GM23338 (cell line): ENCODE data around the gene GPBP1L1. TPM values are rescaled to one million over a fixed set of nuclear protein-coding genes. Genes with fewer than 3 reads are reported as not detected.

Experiments used
- ATAC-seq: fragments of 200-7000 bp; cut with Tn5 transposase; 3 replicates; pipeline ENCODE4 v1.9.1; 2020
- DNase-seq: peaks from one replicate; pipeline ENCODE4 v3.0.0-alpha.2; 2015; ENCODE audit warnings: low spot score
- H2AFZ ChIP-seq: fragments of 200-600 bp; sonication (generic); 2 replicates; pipeline ENCODE4 v1.8.0; 2016; ENCODE audit warnings: antibody characterized with exemption, mild to moderate bottlenecking, moderate library complexity
- H3F3A ChIP-seq: fragments of 200-600 bp; sonication (generic); replicated peaks from 2 replicates; pipeline ENCODE4 v1.8.0; 2017; ENCODE audit warnings: antibody characterized with exemption, mixed run types, low read depth
- H3K27ac ChIP-seq: fragments of 200-600 bp; sonication (generic); 2 replicates; pipeline ENCODE4 v1.6.1; 2016; ENCODE audit warnings: low read depth
- H3K27me3 ChIP-seq: fragments of 200-600 bp; sonication (generic); 2 replicates; pipeline ENCODE4 v1.8.0; 2016; ENCODE audit warnings: mild to moderate bottlenecking, mixed run types, moderate library complexity; ENCODE audit not compliant: insufficient read depth
- H3K36me3 ChIP-seq: fragments of 200-600 bp; sonication (generic); 2 replicates; pipeline ENCODE4 v1.8.0; 2016; ENCODE audit warnings: mild to moderate bottlenecking; ENCODE audit not compliant: insufficient read depth
- H3K4me1 ChIP-seq: fragments of 200-600 bp; sonication (generic); 2 replicates; pipeline ENCODE4 v1.8.0; 2016; ENCODE audit warnings: mild to moderate bottlenecking, moderate library complexity; ENCODE audit not compliant: insufficient read depth
- H3K4me2 ChIP-seq: fragments of 200-600 bp; sonication (generic); 2 replicates; pipeline ENCODE4 v1.7.1; 2017; ENCODE audit warnings: mixed run types
- H3K4me3 ChIP-seq: fragments of 200-600 bp; sonication (generic); 2 replicates; pipeline ENCODE4 v1.6.1; 2016; ENCODE audit warnings: mixed run types
- H3K79me2 ChIP-seq: fragments of 200-600 bp; sonication (generic); replicated peaks from 2 replicates; pipeline ENCODE4 v1.8.0; 2017; ENCODE audit warnings: mild to moderate bottlenecking; ENCODE audit not compliant: insufficient read depth
- H3K9me2 ChIP-seq: fragments of 200-600 bp; sonication (generic); 2 replicates; pipeline ENCODE4 v1.8.0; 2017; ENCODE audit not compliant: insufficient read depth
- H4K20me1 ChIP-seq: fragments of 200-600 bp; sonication (generic); replicated peaks from 2 replicates; pipeline ENCODE4 v1.8.0; 2017; ENCODE audit warnings: mild to moderate bottlenecking; ENCODE audit not compliant: insufficient read depth
- H3K27ac Mint-ChIP-seq: 2 replicates; pipeline ENCODE4 v1.8.0; 2020; ENCODE audit warnings: inconsistent platforms, mild to moderate bottlenecking, moderate library complexity, mixed read lengths
- H3K27me3 Mint-ChIP-seq: 3 replicates; pipeline ENCODE4 v1.8.0; 2022; ENCODE audit warnings: low read depth, mild to moderate bottlenecking, moderate library complexity, mixed read lengths, inconsistent platforms; ENCODE audit not compliant: insufficient read depth, poor library complexity
- H3K36me3 Mint-ChIP-seq: 3 replicates; pipeline ENCODE4 v1.8.0; 2021; ENCODE audit warnings: low read depth, mild to moderate bottlenecking, inconsistent platforms, moderate library complexity, mixed read lengths
- H3K4me1 Mint-ChIP-seq: 3 replicates; pipeline ENCODE4 v1.8.0; 2020; ENCODE audit warnings: mild to moderate bottlenecking, inconsistent platforms, mixed read lengths
- H3K4me3 Mint-ChIP-seq: 3 replicates; pipeline ENCODE4 v1.8.0; 2021; ENCODE audit warnings: moderate library complexity, mild to moderate bottlenecking, inconsistent platforms, mixed read lengths
- H3K9me3 Mint-ChIP-seq: 3 replicates; pipeline ENCODE4 v1.8.0; 2020; ENCODE audit warnings: moderate library complexity, mild to moderate bottlenecking, inconsistent platforms, mixed read lengths
- CREB1 ChIP-seq: fragments of 250-450 bp; sonication (Bioruptor Pico); IDR thresholded peaks from 2 replicates; pipeline ENCODE4 v1.5.0; 2020; ENCODE audit warnings: low read depth, mild to moderate bottlenecking, moderate library complexity
- EZH2 ChIP-seq: fragments of 200-600 bp; sonication (generic); IDR thresholded peaks from one replicate; pipeline ENCODE4 v1.8.0; 2017; ENCODE audit warnings: antibody characterized with exemption, mild to moderate bottlenecking, low read depth; ENCODE audit not compliant: unreplicated experiment
- EZH2phosphoT487 ChIP-seq: fragments of 200-600 bp; sonication (generic); IDR thresholded peaks from one replicate; pipeline ENCODE4 v1.8.1; 2018; ENCODE audit warnings: antibody characterized with exemption; ENCODE audit not compliant: unreplicated experiment
- NANOG ChIP-seq: IDR thresholded peaks from 2 replicates; pipeline ENCODE4 v1.6.1; 2016; ENCODE audit warnings: antibody characterized with exemption, borderline replicate concordance
- STAT1 ChIP-seq: IDR thresholded peaks from one replicate; pipeline ENCODE4 v1.6.1; 2016; ENCODE audit warnings: antibody characterized with exemption; ENCODE audit not compliant: unreplicated experiment
- ZNF462 ChIP-seq: fragments of 250-450 bp; sonication (Bioruptor Pico); IDR thresholded peaks from 2 replicates; pipeline ENCODE4 v1.5.0; 2020; ENCODE audit warnings: mild to moderate bottlenecking, moderate library complexity
- polyA plus RNA-seq: library from polyadenylated mRNA; unstranded; fragments of >200 nt; fragmentation: Nextera tagmentation; extraction: Ambion mirVana; gene quantifications from 2 replicates; pipeline ENCODE4 v1.2.1, GENCODE V29; 2016
- total RNA-seq: library from RNA; depleted of rRNA; stranded (reverse); fragments of >200 nt; shearing (Covaris generic); gene quantifications from 2 replicates; pipeline ENCODE4 v1.2.3, GENCODE V29; 2014
- TF ChIP-seq, protein P1 (sequence below): IDR thresholded peaks from one replicate; pipeline ENCODE4 v1.6.1; 2018; ENCODE audit warnings: antibody characterized with exemption; ENCODE audit not compliant: unreplicated experiment

Gene GPBP1L1
- total and polyA plus RNA-seq, 2 experiments from 2014 or later, result 61.7 to 117 TPM

DNA sequence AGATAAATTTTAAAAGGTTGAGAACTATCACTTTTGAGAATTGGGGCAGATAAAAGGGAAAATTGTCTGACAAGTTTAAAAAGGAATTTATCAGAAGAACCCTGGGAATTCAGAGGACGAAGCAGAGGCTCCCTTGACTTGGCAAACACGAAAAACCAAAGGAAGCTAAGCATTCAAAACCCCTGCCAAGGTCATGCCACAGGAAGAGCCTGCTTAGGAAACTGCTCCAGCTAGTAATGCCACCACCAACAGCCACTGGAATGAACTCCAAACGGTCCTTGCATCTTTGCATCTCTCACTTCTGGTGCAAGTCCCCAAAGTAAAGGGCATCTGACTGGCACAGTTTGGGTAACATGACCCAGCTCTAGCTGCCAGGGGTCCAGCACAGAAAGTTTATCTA lies 7.2 kb downstream of the GPBP1L1 start:
- Mint-ChIP-seq H3K36me3 (peaks cover 3% of the 10 kb centered on the region; the same call in 1 of the 3 replicates), H3K4me3 (peak overlapping the region; percentile 49; the same call in 2 of the 3 replicates), H3K27me3 (peaks cover 5% of the 10 kb centered on the region), H3K9me3 (no peaks in the 10 kb centered on the region), H3K27ac (no peak overlapping the region; the same call in 1 of the 2 replicates), H3K4me1 (peaks cover 58% of the 10 kb centered on the region)
- Histone ChIP-seq H3F3A (no peaks in the 10 kb centered on the region), H3K9me2 (no peaks in the 10 kb centered on the region), H3K27me3 (no peaks in the 10 kb centered on the region), H3K27ac (no peak overlapping the region), H3K36me3 (no peaks in the 10 kb centered on the region), H2AFZ (no peak overlapping the region), H4K20me1 (peaks cover 59% of the 10 kb centered on the region), H3K4me1 (peaks cover 52% of the 10 kb centered on the region), H3K4me2 (peak overlapping the region; percentile 40; the same call in 1 of the 2 replicates), H3K79me2 (peaks cover 100% of the 10 kb centered on the region), H3K4me3 (no peak overlapping the region; the same call in 1 of the 2 replicates)
- ATAC-seq, result no peak
- TF ChIP-seq, protein P1, sequence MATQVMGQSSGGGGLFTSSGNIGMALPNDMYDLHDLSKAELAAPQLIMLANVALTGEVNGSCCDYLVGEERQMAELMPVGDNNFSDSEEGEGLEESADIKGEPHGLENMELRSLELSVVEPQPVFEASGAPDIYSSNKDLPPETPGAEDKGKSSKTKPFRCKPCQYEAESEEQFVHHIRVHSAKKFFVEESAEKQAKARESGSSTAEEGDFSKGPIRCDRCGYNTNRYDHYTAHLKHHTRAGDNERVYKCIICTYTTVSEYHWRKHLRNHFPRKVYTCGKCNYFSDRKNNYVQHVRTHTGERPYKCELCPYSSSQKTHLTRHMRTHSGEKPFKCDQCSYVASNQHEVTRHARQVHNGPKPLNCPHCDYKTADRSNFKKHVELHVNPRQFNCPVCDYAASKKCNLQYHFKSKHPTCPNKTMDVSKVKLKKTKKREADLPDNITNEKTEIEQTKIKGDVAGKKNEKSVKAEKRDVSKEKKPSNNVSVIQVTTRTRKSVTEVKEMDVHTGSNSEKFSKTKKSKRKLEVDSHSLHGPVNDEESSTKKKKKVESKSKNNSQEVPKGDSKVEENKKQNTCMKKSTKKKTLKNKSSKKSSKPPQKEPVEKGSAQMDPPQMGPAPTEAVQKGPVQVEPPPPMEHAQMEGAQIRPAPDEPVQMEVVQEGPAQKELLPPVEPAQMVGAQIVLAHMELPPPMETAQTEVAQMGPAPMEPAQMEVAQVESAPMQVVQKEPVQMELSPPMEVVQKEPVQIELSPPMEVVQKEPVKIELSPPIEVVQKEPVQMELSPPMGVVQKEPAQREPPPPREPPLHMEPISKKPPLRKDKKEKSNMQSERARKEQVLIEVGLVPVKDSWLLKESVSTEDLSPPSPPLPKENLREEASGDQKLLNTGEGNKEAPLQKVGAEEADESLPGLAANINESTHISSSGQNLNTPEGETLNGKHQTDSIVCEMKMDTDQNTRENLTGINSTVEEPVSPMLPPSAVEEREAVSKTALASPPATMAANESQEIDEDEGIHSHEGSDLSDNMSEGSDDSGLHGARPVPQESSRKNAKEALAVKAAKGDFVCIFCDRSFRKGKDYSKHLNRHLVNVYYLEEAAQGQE, result no peak
- TF ChIP-seq CREB1, result no peak
- DNase-seq, result peak; percentile 36

- H2AFZ ChIP-seq, result no peak overlapping the region
- peaks cover 100% of the 10 kb centered on the region for H3K79me2 ChIP-seq
- no peaks in the 10 kb centered on the region for H3K36me3 ChIP-seq
- H3K27ac ChIP-seq, result no peak overlapping the region
- H3K9me2 ChIP-seq, result no peaks in the 10 kb centered on the region
- ATAC-seq, result no peak
- Mint-ChIP-seq H3K36me3 (peaks cover 5% of the 10 kb centered on the region; the same call in 1 of the 3 replicates), H3K4me1 (peaks cover 58% of the 10 kb centered on the region), H3K4me3 (peak overlapping the region; percentile 49; the same call in 1 of the 3 replicates), H3K27me3 (peaks cover 5% of the 10 kb centered on the region), H3K9me3 (no peaks in the 10 kb centered on the region), H3K27ac (no peak overlapping the region)
- H3K4me3 ChIP-seq, result no peak overlapping the region; the same call in 1 of the 2 replicates
- no peaks in the 10 kb centered on the region for H3F3A ChIP-seq
- TF ChIP-seq EZH2, result no peak
- TF ChIP-seq CREB1, result no peak
- no peak for TF ChIP-seq EZH2phosphoT487
- no peak for TF ChIP-seq STAT1
- no peak for TF ChIP-seq NANOG
- H4K20me1 ChIP-seq, result peaks cover 63% of the 10 kb centered on the region
- H3K27me3 ChIP-seq, result no peaks in the 10 kb centered on the region
- no peak for DNase-seq
- peak overlapping the region; percentile 40 for H3K4me2 ChIP-seq
- peaks cover 52% of the 10 kb centered on the region for H3K4me1 ChIP-seq
Observed at GRCh38 chr1:45678489-45678888, 7.8 kb downstream of the GPBP1L1 start.

GRCh38 chr1:45677751-45678245 lies 8.5 kb downstream of the GPBP1L1 start:
- Histone ChIP-seq H3K9me2 (no peaks in the 10 kb centered on the region), H4K20me1 (peaks cover 68% of the 10 kb centered on the region), H3K27me3 (no peaks in the 10 kb centered on the region), H3K4me1 (peaks cover 52% of the 10 kb centered on the region), H3F3A (no peaks in the 10 kb centered on the region), H3K79me2 (peaks cover 100% of the 10 kb centered on the region), H2AFZ (no peak overlapping the region), H3K36me3 (no peaks in the 10 kb centered on the region), H3K27ac (no peak overlapping the region), H3K4me2 (peak overlapping the region; percentile 40), H3K4me3 (no peak overlapping the region)
- Mint-ChIP-seq H3K36me3 (peaks cover 12% of the 10 kb centered on the region; the same call in 1 of the 3 replicates), H3K27me3 (peaks cover 6% of the 10 kb centered on the region), H3K4me1 (peaks cover 56% of the 10 kb centered on the region), H3K27ac (peak overlapping the region; percentile 17; the same call in 1 of the 2 replicates), H3K9me3 (no peaks in the 10 kb centered on the region), H3K4me3 (peak overlapping the region; percentile 16; the same call in 2 of the 3 replicates)
- DNase-seq, result no peak
- no peak for ATAC-seq
- no peak for TF ChIP-seq ZNF462
